GM23338 (cell line): ENCODE results near the gene ACP3. TPM values are rescaled to one million over a fixed set of nuclear protein-coding genes. Genes with fewer than 3 reads are reported as not detected.

Experiments used
- ATAC-seq: fragments of 200-7000 bp; cut with Tn5 transposase; 3 replicates; pipeline ENCODE4 v1.9.1; 2020
- DNase-seq: peaks from one replicate; pipeline ENCODE4 v3.0.0-alpha.2; 2015; ENCODE audit warnings: low spot score
- H2AFZ ChIP-seq: fragments of 200-600 bp; sonication (generic); 2 replicates; pipeline ENCODE4 v1.8.0; 2016; ENCODE audit warnings: antibody characterized with exemption, mild to moderate bottlenecking, moderate library complexity
- H3F3A ChIP-seq: fragments of 200-600 bp; sonication (generic); replicated peaks from 2 replicates; pipeline ENCODE4 v1.8.0; 2017; ENCODE audit warnings: antibody characterized with exemption, mixed run types, low read depth
- H3K27ac ChIP-seq: fragments of 200-600 bp; sonication (generic); 2 replicates; pipeline ENCODE4 v1.6.1; 2016; ENCODE audit warnings: low read depth
- H3K27me3 ChIP-seq: fragments of 200-600 bp; sonication (generic); 2 replicates; pipeline ENCODE4 v1.8.0; 2016; ENCODE audit warnings: mild to moderate bottlenecking, mixed run types, moderate library complexity; ENCODE audit not compliant: insufficient read depth
- H3K36me3 ChIP-seq: fragments of 200-600 bp; sonication (generic); 2 replicates; pipeline ENCODE4 v1.8.0; 2016; ENCODE audit warnings: mild to moderate bottlenecking; ENCODE audit not compliant: insufficient read depth
- H3K4me1 ChIP-seq: fragments of 200-600 bp; sonication (generic); 2 replicates; pipeline ENCODE4 v1.8.0; 2016; ENCODE audit warnings: mild to moderate bottlenecking, moderate library complexity; ENCODE audit not compliant: insufficient read depth
- H3K4me2 ChIP-seq: fragments of 200-600 bp; sonication (generic); 2 replicates; pipeline ENCODE4 v1.7.1; 2017; ENCODE audit warnings: mixed run types
- H3K4me3 ChIP-seq: fragments of 200-600 bp; sonication (generic); 2 replicates; pipeline ENCODE4 v1.6.1; 2016; ENCODE audit warnings: mixed run types
- H3K79me2 ChIP-seq: fragments of 200-600 bp; sonication (generic); replicated peaks from 2 replicates; pipeline ENCODE4 v1.8.0; 2017; ENCODE audit warnings: mild to moderate bottlenecking; ENCODE audit not compliant: insufficient read depth
- H3K9me2 ChIP-seq: fragments of 200-600 bp; sonication (generic); 2 replicates; pipeline ENCODE4 v1.8.0; 2017; ENCODE audit not compliant: insufficient read depth
- H4K20me1 ChIP-seq: fragments of 200-600 bp; sonication (generic); replicated peaks from 2 replicates; pipeline ENCODE4 v1.8.0; 2017; ENCODE audit warnings: mild to moderate bottlenecking; ENCODE audit not compliant: insufficient read depth
- H3K27ac Mint-ChIP-seq: 2 replicates; pipeline ENCODE4 v1.8.0; 2020; ENCODE audit warnings: inconsistent platforms, mild to moderate bottlenecking, moderate library complexity, mixed read lengths
- H3K27me3 Mint-ChIP-seq: 3 replicates; pipeline ENCODE4 v1.8.0; 2022; ENCODE audit warnings: low read depth, mild to moderate bottlenecking, moderate library complexity, mixed read lengths, inconsistent platforms; ENCODE audit not compliant: insufficient read depth, poor library complexity
- H3K36me3 Mint-ChIP-seq: 3 replicates; pipeline ENCODE4 v1.8.0; 2021; ENCODE audit warnings: low read depth, mild to moderate bottlenecking, inconsistent platforms, moderate library complexity, mixed read lengths
- H3K4me1 Mint-ChIP-seq: 3 replicates; pipeline ENCODE4 v1.8.0; 2020; ENCODE audit warnings: mild to moderate bottlenecking, inconsistent platforms, mixed read lengths
- H3K4me3 Mint-ChIP-seq: 3 replicates; pipeline ENCODE4 v1.8.0; 2021; ENCODE audit warnings: moderate library complexity, mild to moderate bottlenecking, inconsistent platforms, mixed read lengths
- H3K9me3 Mint-ChIP-seq: 3 replicates; pipeline ENCODE4 v1.8.0; 2020; ENCODE audit warnings: moderate library complexity, mild to moderate bottlenecking, inconsistent platforms, mixed read lengths
- CTCF ChIP-seq, 2 experiments: fragments of 200-600 bp in 1 of 2; sonication (generic) in 1 of 2; conservative IDR thresholded peaks; 2 replicates each; pipeline versions ENCODE4 v1.5.1 to v1.6.1; 2016 to 2017; ENCODE audit warnings: antibody characterized with exemption in 2 of 2, low read depth in 2 of 2, mild to moderate bottlenecking in 2 of 2, moderate library complexity in 1 of 2
- ETS1 ChIP-seq: IDR thresholded peaks from 2 replicates; pipeline ENCODE4 v1.6.1; 2016; ENCODE audit warnings: antibody characterized with exemption
- EZH2phosphoT487 ChIP-seq: fragments of 200-600 bp; sonication (generic); IDR thresholded peaks from one replicate; pipeline ENCODE4 v1.8.1; 2018; ENCODE audit warnings: antibody characterized with exemption; ENCODE audit not compliant: unreplicated experiment
- NANOG ChIP-seq: IDR thresholded peaks from 2 replicates; pipeline ENCODE4 v1.6.1; 2016; ENCODE audit warnings: antibody characterized with exemption, borderline replicate concordance
- POLR2AphosphoS5 ChIP-seq: IDR thresholded peaks from 2 replicates; pipeline ENCODE4 v1.6.1; 2016; ENCODE audit warnings: antibody characterized with exemption, low read depth
- REST ChIP-seq: IDR thresholded peaks from one replicate; pipeline ENCODE4 v1.6.1; 2018; ENCODE audit warnings: antibody characterized with exemption; ENCODE audit not compliant: unreplicated experiment
- STAT1 ChIP-seq: IDR thresholded peaks from one replicate; pipeline ENCODE4 v1.6.1; 2016; ENCODE audit warnings: antibody characterized with exemption; ENCODE audit not compliant: unreplicated experiment
- ZNF114 ChIP-seq: fragments of 250-450 bp; sonication (Bioruptor Pico); IDR thresholded peaks from 2 replicates; pipeline ENCODE4 v1.5.0; 2020; ENCODE audit warnings: mild to moderate bottlenecking, moderate library complexity
- ZNF331 ChIP-seq: fragments of 250-450 bp; sonication (Bioruptor Pico); IDR thresholded peaks from 2 replicates; pipeline ENCODE4 v1.5.0; 2020; ENCODE audit warnings: low read depth, mild to moderate bottlenecking, moderate library complexity
- ZNF462 ChIP-seq: fragments of 250-450 bp; sonication (Bioruptor Pico); IDR thresholded peaks from 2 replicates; pipeline ENCODE4 v1.5.0; 2020; ENCODE audit warnings: mild to moderate bottlenecking, moderate library complexity
- polyA plus RNA-seq: library from polyadenylated mRNA; unstranded; fragments of >200 nt; fragmentation: Nextera tagmentation; extraction: Ambion mirVana; gene quantifications from 2 replicates; pipeline ENCODE4 v1.2.1, GENCODE V29; 2016
- total RNA-seq: library from RNA; depleted of rRNA; stranded (reverse); fragments of >200 nt; shearing (Covaris generic); gene quantifications from 2 replicates; pipeline ENCODE4 v1.2.3, GENCODE V29; 2014

ACP3 gene
- total and polyA plus RNA-seq, 2 experiments from 2014 or later = 1.1 to 3.5 TPM

GRCh38 chr3:132347811-132348210 is 30.6 kb downstream of the ACP3 start:
- Histone ChIP-seq H3K4me3 (no peak overlapping the region), H3F3A (no peaks in the 10 kb centered on the region), H3K79me2 (no peaks in the 10 kb centered on the region), H3K9me2 (no peaks in the 10 kb centered on the region), H4K20me1 (no peaks in the 10 kb centered on the region), H3K27me3 (no peaks in the 10 kb centered on the region), H2AFZ (no peak overlapping the region), H3K27ac (no peak overlapping the region), H3K36me3 (no peaks in the 10 kb centered on the region), H3K4me2 (no peak overlapping the region), H3K4me1 (peaks cover 16% of the 10 kb centered on the region)
- H3K36me3 Mint-ChIP-seq = no peaks in the 10 kb centered on the region
- H3K27me3 Mint-ChIP-seq = no peaks in the 10 kb centered on the region
- no peak for TF ChIP-seq STAT1
- TF ChIP-seq ETS1 = no peak
- no peak for TF ChIP-seq ZNF114 (CRISPR knock-in tag)
- no peak for TF ChIP-seq EZH2phosphoT487
- TF ChIP-seq REST = no peak
- no peak for TF ChIP-seq POLR2AphosphoS5
- no peak for TF ChIP-seq CTCF (conservative IDR thresholded peaks at IDR 0.05; ENCODE audit: low read depth in 2 of 2)
- TF ChIP-seq NANOG = no peak
- TF ChIP-seq ZNF331 = no peak
- TF ChIP-seq ZNF462 (CRISPR knock-in tag) = no peak
- H3K4me3 Mint-ChIP-seq = no peak overlapping the region
- ATAC-seq (no peak), DNase-seq (no peak)
- H3K9me3 Mint-ChIP-seq = no peaks in the 10 kb centered on the region
- no peak overlapping the region for H3K27ac Mint-ChIP-seq
- H3K4me1 Mint-ChIP-seq = peaks cover 34% of the 10 kb centered on the region
